ENCODE results near the gene ARHGAP19.
"Not testable (repeated sequence)": the region's sequence is repeated elsewhere in the genome, so short reads cannot be mapped to it uniquely, and the experiment has no call there.

The ARHGAP19 gene

GRCh38 chr10:97279121-97279815, 13.2 kb downstream of the ARHGAP19 start:
- Histone ChIP-seq H3K4me1 (ENCODE audit: control insufficient read depth, insufficient read depth, low read length) (no peaks in the 10 kb centered on the region), H3K27ac (ENCODE audit: insufficient read depth, low read depth, low read length, poor library complexity, severe bottlenecking) (no peak overlapping the region)
- 88 to 94% methylated on average over 6 to 9 of the region's 9 CpGs for WGBS, 2 experiments

GRCh38 chr10:97278491-97278989, 13.9 kb downstream of the ARHGAP19 start:
- no peak overlapping the region for H3K4me3 ChIP-seq (ENCODE audit: insufficient read depth, low read depth, low read length)
- H3K36me3 ChIP-seq (ENCODE audit: control insufficient read depth, insufficient read depth, low read length): no peaks in the 10 kb centered on the region
- no peak overlapping the region for H3K27ac ChIP-seq (ENCODE audit: insufficient read depth, low read depth, low read length, poor library complexity, severe bottlenecking)

More at GRCh38 chr10:97279121-97279815, 13.2 kb downstream of the ARHGAP19 start:
- Histone ChIP-seq H3K36me3 (ENCODE audit: control insufficient read depth, insufficient read depth, low read length) (no peaks in the 10 kb centered on the region), H3K27me3 (ENCODE audit: control insufficient read depth, insufficient read depth, low read length, poor library complexity, severe bottlenecking) (no peaks in the 10 kb centered on the region), H3K9me3 (ENCODE audit: control insufficient read depth, low read length) (no peaks in the 10 kb centered on the region), H3K4me3 (ENCODE audit: insufficient read depth, low read depth, low read length) (no peak overlapping the region)

DNA sequence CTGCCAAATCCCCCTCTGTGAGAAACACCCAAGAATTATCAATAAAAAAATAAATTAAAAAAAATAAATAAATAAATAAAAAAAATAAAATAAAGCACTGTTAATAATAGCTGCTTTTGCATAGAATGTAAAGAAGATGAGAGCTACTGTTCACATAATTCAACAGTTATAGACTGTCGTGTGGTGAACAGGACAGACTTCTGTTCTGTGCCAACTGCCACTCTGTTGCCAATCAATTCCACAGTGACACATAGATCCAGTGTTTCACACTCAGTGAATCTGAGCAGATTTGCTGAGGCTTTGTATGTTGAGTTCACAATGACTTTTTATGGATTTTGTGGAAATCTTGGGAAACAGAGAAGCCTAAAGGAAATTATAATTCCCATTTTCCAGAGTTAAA, 14.9 kb downstream of the ARHGAP19 start:
- Histone ChIP-seq H3K36me3 (ENCODE audit: control insufficient read depth, insufficient read depth, low read length) (no peaks in the 10 kb centered on the region), H3K27me3 (ENCODE audit: control insufficient read depth, insufficient read depth, low read length, poor library complexity, severe bottlenecking) (no peaks in the 10 kb centered on the region), H3K4me1 (ENCODE audit: control insufficient read depth, insufficient read depth, low read length) (no peaks in the 10 kb centered on the region), H3K27ac (ENCODE audit: insufficient read depth, low read depth, low read length, poor library complexity, severe bottlenecking) (no peak overlapping the region), H3K9me3 (ENCODE audit: control insufficient read depth, low read length) (no peaks in the 10 kb centered on the region), H3K4me3 (ENCODE audit: insufficient read depth, low read depth, low read length) (no peak overlapping the region)
- whole genome bisulfite sequencing, 2 experiments: 94 to 97% methylated on average over 1 of the region's 1 CpG

More at GRCh38 chr10:97278491-97278989, 13.9 kb downstream of the ARHGAP19 start:
- Histone ChIP-seq H3K9me3 (ENCODE audit: control insufficient read depth, low read length) (no peaks in the 10 kb centered on the region), H3K27me3 (ENCODE audit: control insufficient read depth, insufficient read depth, low read length, poor library complexity, severe bottlenecking) (no peaks in the 10 kb centered on the region), H3K4me1 (ENCODE audit: control insufficient read depth, insufficient read depth, low read length) (no peaks in the 10 kb centered on the region)

DNA sequence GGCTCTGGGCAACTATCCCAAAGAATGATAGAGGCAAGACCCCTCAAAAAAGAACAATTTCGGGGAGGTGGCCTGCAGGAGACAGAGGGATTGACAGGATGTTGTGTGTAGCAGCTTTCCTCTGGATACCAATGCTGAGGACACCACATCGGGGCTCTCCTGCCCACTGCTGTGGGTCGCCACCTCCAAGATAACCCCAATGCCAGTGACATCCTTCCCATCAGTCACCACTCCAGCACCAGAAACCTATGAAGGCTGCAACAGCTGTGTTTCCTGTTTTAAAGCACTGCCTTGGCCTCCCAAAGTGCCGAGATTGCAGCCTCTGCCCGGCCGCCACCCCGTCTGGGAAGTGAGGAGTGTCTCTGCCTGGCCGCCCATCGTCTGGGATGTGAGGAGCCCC, 17.6 kb downstream of the ARHGAP19 start:
- Histone ChIP-seq H3K4me1 (ENCODE audit: control insufficient read depth, insufficient read depth, low read length) (no peaks in the 10 kb centered on the region), H3K4me3 (ENCODE audit: insufficient read depth, low read depth, low read length) (no peak overlapping the region), H3K27me3 (ENCODE audit: control insufficient read depth, insufficient read depth, low read length, poor library complexity, severe bottlenecking) (no peaks in the 10 kb centered on the region), H3K9me3 (ENCODE audit: control insufficient read depth, low read length) (no peaks in the 10 kb centered on the region), H3K36me3 (ENCODE audit: control insufficient read depth, insufficient read depth, low read length) (no peaks in the 10 kb centered on the region), H3K27ac (ENCODE audit: insufficient read depth, low read depth, low read length, poor library complexity, severe bottlenecking) (no peak overlapping the region)
- 86 to 92% methylated on average over 3 of the region's 9 CpGs for WGBS, 2 experiments

DNA sequence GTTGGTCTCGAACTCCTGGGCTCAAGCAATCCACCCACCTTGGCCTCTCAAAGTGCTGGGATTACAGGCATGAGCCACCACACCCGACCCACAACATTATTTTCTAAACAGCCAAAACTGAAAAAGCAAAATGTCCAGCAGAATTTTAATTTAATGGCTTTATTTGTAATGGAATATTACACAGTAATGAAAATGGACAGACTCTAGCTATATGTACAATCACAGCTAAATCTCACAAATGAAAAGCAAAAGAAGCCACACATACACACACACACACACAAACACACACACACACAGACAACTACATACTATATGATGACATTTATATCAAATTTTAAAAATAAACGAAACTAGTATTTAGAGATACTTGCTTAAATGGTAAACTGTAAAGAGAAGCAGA, 18.7 kb downstream of the ARHGAP19 start:
- H3K36me3 ChIP-seq (ENCODE audit: control insufficient read depth, insufficient read depth, low read length): no peaks in the 10 kb centered on the region
- H3K4me1 ChIP-seq (ENCODE audit: control insufficient read depth, insufficient read depth, low read length): no peaks in the 10 kb centered on the region
- no peaks in the 10 kb centered on the region for H3K9me3 ChIP-seq (ENCODE audit: control insufficient read depth, low read length)
- H3K27ac ChIP-seq (ENCODE audit: insufficient read depth, low read depth, low read length, poor library complexity, severe bottlenecking): no peak overlapping the region
- H3K27me3 ChIP-seq (ENCODE audit: control insufficient read depth, insufficient read depth, low read length, poor library complexity, severe bottlenecking): no peaks in the 10 kb centered on the region
- 88 to 94% methylated on average over 2 to 3 of the region's 3 CpGs for WGBS, 2 experiments
- H3K4me3 ChIP-seq (ENCODE audit: insufficient read depth, low read depth, low read length): no peak overlapping the region

GRCh38 chr10:97270523-97271154, 21.8 kb downstream of the ARHGAP19 start:
- Histone ChIP-seq H3K27me3 (ENCODE audit: control insufficient read depth, insufficient read depth, low read length, poor library complexity, severe bottlenecking) (no peaks in the 10 kb centered on the region), H3K4me1 (ENCODE audit: control insufficient read depth, insufficient read depth, low read length) (no peaks in the 10 kb centered on the region), H3K36me3 (ENCODE audit: control insufficient read depth, insufficient read depth, low read length) (no peaks in the 10 kb centered on the region), H3K27ac (ENCODE audit: insufficient read depth, low read depth, low read length, poor library complexity, severe bottlenecking) (no peak overlapping the region), H3K9me3 (ENCODE audit: control insufficient read depth, low read length) (no peaks in the 10 kb centered on the region), H3K4me3 (ENCODE audit: insufficient read depth, low read depth, low read length) (no peak overlapping the region)
- 79 to 89% methylated on average over 2 to 3 of the region's 3 CpGs for WGBS, 2 experiments

GRCh38 chr10:97267671-97268070, 24.8 kb downstream of the ARHGAP19 start:
- H3K27me3 ChIP-seq (ENCODE audit: control insufficient read depth, insufficient read depth, low read length, poor library complexity, severe bottlenecking): no peaks in the 10 kb centered on the region
- 90 to 93% methylated on average over 4 of the region's 4 CpGs for WGBS, 2 experiments
- H3K4me3 ChIP-seq (ENCODE audit: insufficient read depth, low read depth, low read length): no peak overlapping the region
- H3K4me1 ChIP-seq (ENCODE audit: control insufficient read depth, insufficient read depth, low read length): no peaks in the 10 kb centered on the region
- H3K36me3 ChIP-seq (ENCODE audit: control insufficient read depth, insufficient read depth, low read length): no peaks in the 10 kb centered on the region
- H3K27ac ChIP-seq (ENCODE audit: insufficient read depth, low read depth, low read length, poor library complexity, severe bottlenecking): no peak overlapping the region
- no peaks in the 10 kb centered on the region for H3K9me3 ChIP-seq (ENCODE audit: control insufficient read depth, low read length)

DNA sequence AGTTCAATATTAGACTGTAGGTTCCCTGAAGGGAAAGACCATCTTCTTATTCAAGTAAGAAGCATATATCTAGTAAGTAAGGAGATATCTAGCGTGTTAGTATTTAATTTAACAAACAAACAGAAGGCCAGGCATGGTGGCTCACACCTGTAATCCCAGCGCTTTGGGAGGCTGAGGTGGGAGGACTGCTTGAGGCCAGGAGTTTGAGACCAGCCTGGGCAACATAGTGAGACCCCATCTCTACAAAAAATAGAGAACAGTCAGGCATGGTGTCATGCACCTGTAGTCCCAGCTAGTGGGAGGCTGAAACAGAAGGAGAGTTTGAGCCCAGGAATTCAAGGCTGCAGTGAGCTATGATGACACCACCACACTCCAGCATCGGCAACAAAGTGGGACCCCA, 27.3 kb downstream of the ARHGAP19 start:
- H3K27ac ChIP-seq (ENCODE audit: insufficient read depth, low read depth, low read length, poor library complexity, severe bottlenecking); H3K27me3 ChIP-seq (ENCODE audit: control insufficient read depth, insufficient read depth, low read length, poor library complexity, severe bottlenecking); H3K4me3 ChIP-seq (ENCODE audit: insufficient read depth, low read depth, low read length); H3K9me3 ChIP-seq (ENCODE audit: control insufficient read depth, low read length); H3K4me1 ChIP-seq (ENCODE audit: control insufficient read depth, insufficient read depth, low read length); H3K36me3 ChIP-seq (ENCODE audit: control insufficient read depth, insufficient read depth, low read length): not testable (repeated sequence)
- WGBS, 2 experiments: 95 to 100% methylated on average over 2 to 3 of the region's 3 CpGs

GRCh38 chr10:97263971-97264370, 28.5 kb downstream of the ARHGAP19 start:
- Histone ChIP-seq H3K9me3 (ENCODE audit: control insufficient read depth, low read length) (no peaks in the 10 kb centered on the region), H3K36me3 (ENCODE audit: control insufficient read depth, insufficient read depth, low read length) (no peaks in the 10 kb centered on the region), H3K4me1 (ENCODE audit: control insufficient read depth, insufficient read depth, low read length) (no peaks in the 10 kb centered on the region), H3K27me3 (ENCODE audit: control insufficient read depth, insufficient read depth, low read length, poor library complexity, severe bottlenecking) (no peaks in the 10 kb centered on the region), H3K27ac (ENCODE audit: insufficient read depth, low read depth, low read length, poor library complexity, severe bottlenecking) (no peak overlapping the region), H3K4me3 (ENCODE audit: insufficient read depth, low read depth, low read length) (no peak overlapping the region)
- 89 to 92% methylated on average over 5 of the region's 5 CpGs for WGBS, 2 experiments

- WGBS, 2 experiments: 89 to 100% methylated on average over 1 of the region's 1 CpG
- Histone ChIP-seq H3K4me3 (ENCODE audit: insufficient read depth, low read depth, low read length) (no peak overlapping the region), H3K27me3 (ENCODE audit: control insufficient read depth, insufficient read depth, low read length, poor library complexity, severe bottlenecking) (no peaks in the 10 kb centered on the region), H3K27ac (ENCODE audit: insufficient read depth, low read depth, low read length, poor library complexity, severe bottlenecking) (no peak overlapping the region), H3K4me1 (ENCODE audit: control insufficient read depth, insufficient read depth, low read length) (no peaks in the 10 kb centered on the region), H3K9me3 (ENCODE audit: control insufficient read depth, low read length) (no peaks in the 10 kb centered on the region), H3K36me3 (ENCODE audit: control insufficient read depth, insufficient read depth, low read length) (peaks cover 2% of the 10 kb centered on the region)
Observed at GRCh38 chr10:97261656-97262055, 30.8 kb downstream of the ARHGAP19 start.
